Endometrial microvascular endothelial cells (primary cell): Measurements from ENCODE around the gene PSMD9. TPM values are rescaled to one million over a fixed set of nuclear protein-coding genes. Genes with fewer than 3 reads are reported as not detected.

ENCODE experiments used
- in situ Hi-C: cut with HindIII; loops from 2 replicates; pipeline ENCODE4 v1.10.0; 2017; ENCODE audit warnings: low sequenced_read_pairs, low pct_unique_long_range_greater_than_20kb; ENCODE audit errors: inconsistent ontology term
- total RNA-seq: library from RNA; depleted of rRNA; stranded (reverse); fragments of >200 nt; gene quantifications from one replicate; pipeline ENCODE4 v1.2.3, GENCODE V29; 2015; ENCODE audit errors: inconsistent ontology term

Gene PSMD9
- total RNA-seq, 1 donor from 2014 or later, result 120 TPM

- in situ Hi-C loops, result no loop called here
These were observed 55.3 kb downstream of the PSMD9 start for GRCh38 chr12:121943926-121944325.

DNA sequence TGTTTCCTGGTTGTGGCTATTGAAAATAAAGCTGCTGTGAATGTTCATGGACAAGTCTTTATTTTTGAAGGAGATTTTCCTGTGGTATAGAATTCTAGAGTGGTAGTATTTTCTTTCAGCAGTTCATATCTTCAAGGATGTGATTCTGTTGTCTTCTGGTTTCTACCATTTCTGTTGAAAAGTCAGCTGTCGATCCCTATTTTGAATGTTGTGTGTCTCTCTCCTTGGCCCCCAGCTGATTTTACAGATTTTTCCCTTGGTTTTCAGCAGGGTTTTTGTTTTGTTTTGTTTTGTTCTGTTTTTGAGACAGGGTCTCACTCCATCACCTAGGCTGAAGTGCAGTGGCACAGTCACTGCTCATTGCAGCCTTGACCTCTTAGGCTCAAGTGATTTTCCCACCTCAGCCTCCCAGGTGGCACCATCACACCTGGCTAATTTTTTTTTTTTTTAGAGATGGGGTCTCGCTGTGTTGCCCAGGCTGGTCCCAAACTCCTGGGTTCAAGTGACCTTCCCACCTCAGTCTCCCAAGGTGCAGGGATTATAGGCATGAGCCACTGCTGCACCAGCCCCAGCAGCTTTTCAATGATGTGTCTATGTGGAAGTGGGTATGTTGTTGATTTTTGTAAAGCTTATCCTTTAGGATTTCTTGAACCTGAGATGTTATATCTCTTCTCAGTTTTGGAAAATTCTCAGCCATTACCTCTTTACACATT lies 57.9 kb downstream of the PSMD9 start:
- in situ Hi-C loops, result no loop called here

DNA sequence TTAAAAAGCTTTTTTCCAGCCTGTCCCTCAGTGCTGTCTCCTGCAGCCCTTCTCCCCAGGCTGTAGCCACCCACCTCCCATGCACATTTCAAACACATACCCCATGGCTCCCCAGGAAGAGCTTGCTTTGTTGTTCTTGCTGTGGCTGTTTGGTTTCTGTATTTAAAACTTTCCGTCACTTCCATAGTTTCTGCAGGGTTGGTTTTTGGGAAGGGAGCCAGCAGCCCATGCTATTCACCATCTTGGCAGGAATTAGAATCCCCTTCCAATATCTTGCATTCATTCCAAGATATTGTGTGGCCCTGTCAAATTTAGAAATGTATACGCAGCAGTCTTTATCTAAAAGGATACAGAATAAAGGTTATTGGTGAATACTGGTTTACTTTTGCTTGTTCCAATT lies 59.4 kb downstream of the PSMD9 start:
- in situ Hi-C loops, result no loop called here

DNA sequence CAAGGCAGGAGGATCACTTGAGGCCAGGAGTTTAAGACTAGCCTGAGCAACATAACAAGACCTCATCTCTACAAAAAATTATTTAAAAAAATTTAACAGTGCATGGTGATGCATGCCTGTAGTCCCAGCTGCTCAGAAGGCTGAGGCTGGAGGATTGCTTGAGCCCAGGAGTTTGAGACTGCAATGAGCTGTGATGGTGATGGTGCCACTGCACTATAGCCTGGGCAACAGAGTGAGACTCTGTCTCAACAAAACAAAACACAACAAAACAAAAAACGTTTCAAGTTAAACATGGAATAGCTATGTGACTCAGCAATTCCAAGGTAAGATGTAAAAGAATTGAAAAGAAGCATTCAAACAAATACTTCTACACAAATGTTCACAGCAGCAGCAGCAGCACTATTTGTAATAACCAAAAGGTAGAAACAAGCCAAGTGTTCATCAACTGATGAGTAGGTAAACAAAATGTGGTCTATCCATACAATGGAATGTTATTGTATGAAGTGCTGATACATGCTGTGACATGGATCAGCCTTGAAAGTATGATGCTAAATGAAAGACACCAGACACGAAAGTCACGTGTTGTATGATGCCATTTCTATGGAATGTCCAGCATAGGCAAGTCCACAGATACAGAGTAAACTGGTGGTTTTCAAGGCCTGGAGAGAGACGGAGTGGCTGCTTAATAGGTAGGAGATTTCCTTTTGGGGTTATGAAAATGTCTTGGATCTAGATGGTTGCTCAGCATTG lies 61.2 kb downstream of the PSMD9 start:
- in situ Hi-C loops, result no loop called here

- in situ Hi-C loops, result no loop called here
These were observed 64.6 kb downstream of the PSMD9 start for GRCh38 chr12:121953117-121953692.

GRCh38 chr12:121953695-121954094 lies 65.1 kb downstream of the PSMD9 start:
- in situ Hi-C loops, result no loop called here

DNA sequence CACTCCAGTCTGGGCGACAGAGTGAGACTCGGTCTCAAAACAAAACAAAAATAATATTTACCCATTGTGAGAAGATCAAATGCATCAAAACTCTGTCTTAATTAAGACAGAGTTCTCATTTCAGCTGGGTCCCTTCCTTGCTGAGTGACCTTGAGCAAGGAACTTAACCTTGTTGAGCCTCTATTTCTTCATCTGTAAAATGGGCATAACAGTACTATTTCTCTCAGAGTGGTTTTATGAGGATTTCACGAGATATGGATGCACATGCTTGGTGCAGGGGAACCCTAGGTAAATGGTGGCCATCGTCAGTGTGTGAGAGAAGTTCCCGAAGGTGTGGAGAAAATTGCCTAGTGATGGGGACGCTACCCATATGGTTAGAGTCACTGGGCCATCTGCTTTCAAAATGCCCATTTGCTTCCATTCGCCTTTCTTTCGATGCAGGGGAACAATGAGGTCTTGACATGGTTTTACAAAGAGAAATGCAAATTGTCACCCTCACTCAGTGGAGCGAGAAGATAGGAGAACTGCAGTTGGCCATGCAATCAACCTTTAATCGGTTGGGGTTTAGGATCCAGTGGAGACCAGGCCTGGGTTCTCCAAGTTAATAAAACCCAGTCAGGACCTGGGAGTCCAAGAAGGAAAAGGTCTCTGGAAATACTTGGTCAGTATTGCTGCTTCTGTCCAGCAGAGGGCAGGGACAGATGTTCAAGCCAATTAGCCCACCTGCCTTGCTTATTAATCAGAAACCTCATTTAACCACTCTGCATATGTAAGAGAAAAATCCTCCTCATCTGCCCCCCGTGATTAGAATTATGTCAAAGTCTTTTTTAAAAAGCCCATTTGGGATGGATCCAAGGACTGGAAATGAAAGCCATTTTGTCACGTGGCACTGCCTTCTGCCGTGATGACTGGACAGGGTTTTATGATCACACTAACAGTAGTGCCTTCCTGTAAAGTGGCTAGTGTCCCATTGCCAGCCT lies 67.0 kb downstream of the PSMD9 start:
- in situ Hi-C loops, result no loop called here

- in situ Hi-C loops, result no loop called here
These were observed 69.4 kb downstream of the PSMD9 start for GRCh38 chr12:121957861-121958515.

DNA sequence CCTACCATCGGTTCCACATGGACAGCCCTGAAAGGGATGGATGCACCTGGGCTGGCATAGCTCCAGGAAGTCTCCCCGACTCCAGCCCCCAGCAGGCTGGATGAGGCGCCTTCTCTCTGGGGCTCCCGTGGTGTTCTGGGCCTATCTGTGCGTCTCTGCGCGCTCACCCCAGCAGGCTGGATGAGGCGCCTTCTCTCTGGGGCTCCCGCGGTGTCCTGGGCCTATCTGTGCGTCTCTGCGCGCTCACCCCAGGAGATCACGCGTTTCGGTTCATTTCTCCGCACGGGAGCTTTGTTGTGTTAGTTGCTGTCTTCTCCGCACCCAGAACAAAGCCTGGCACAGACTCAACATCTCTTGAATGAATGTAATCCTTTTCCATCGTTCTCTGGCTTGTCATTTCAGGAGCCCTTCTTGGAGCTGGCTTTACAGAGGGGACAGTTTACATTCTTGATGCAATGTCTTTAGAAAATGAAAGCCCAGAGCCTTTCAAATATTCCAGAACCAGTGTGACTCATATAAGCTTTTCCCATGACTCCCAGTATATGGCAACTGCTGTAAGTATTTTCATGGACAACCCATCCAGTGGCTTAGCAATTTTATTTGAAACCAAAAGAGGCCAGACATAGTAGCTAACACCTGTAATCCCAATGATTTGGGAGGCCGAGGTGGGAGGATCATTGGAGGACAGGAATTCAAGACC lies 70.1 kb downstream of the PSMD9 start:
- in situ Hi-C loops, result no loop called here

DNA sequence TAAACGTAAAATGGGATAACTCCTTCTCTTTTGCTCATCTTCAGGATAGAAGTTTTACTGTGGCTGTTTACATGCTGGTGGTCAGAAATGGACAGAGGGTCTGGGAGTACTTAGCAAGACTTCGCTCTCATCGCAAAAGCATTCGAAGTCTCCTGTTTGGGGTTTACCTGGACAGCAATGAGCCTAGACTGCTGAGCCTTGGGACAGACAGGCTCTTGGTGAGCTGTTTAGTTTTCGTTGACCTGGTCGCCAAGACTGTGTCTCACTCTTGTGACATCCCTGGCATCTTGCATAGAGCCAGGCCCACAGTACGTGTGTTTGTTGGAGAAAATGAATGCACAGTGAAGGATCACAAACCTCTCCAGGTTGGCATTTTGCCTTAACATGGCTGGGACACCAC lies 72.0 kb downstream of the PSMD9 start:
- in situ Hi-C loops, result no loop called here

GRCh38 chr12:121961195-121961879 lies 72.7 kb downstream of the PSMD9 start:
- in situ Hi-C loops, result no loop called here

GRCh38 chr12:121963341-121964018 lies 74.9 kb downstream of the PSMD9 start:
- in situ Hi-C loops, result no loop called here

GRCh38 chr12:121964813-121965643 lies 76.4 kb downstream of the PSMD9 start:
- in situ Hi-C loops, result no loop called here

GRCh38 chr12:121966959-121967358 lies 78.4 kb downstream of the PSMD9 start:
- in situ Hi-C loops, result no loop called here
